OCI-LY1 (cell line): ENCODE data around the gene PTPRD.

Source experiments
- H2AFZ ChIP-seq: fragments of 200-600 bp; sonication (generic), shearing (Covaris generic); 2 replicates; pipeline ENCODE4 v1.6.0; 2014; ENCODE audit warnings: antibody characterized with exemption, mild to moderate bottlenecking, low read length
- H3F3A ChIP-seq: fragments of 200-600 bp; sonication (generic), shearing (Covaris generic); 2 replicates; pipeline ENCODE4 v1.6.0; 2014; ENCODE audit warnings: mild to moderate bottlenecking, antibody characterized with exemption, low read length, moderate library complexity; ENCODE audit not compliant: insufficient read depth
- H3K27ac ChIP-seq: fragments of 200-600 bp; sonication (generic); 2 replicates; pipeline ENCODE4 v1.5.1; 2014; ENCODE audit warnings: low read length, mixed run types, mild to moderate bottlenecking, low read depth; ENCODE audit not compliant: poor library complexity, severe bottlenecking
- H3K27me3 ChIP-seq: fragments of 200-600 bp; sonication (generic); 2 replicates; pipeline ENCODE4 v1.6.0; 2014; ENCODE audit warnings: antibody characterized with exemption, mild to moderate bottlenecking, low read length, moderate library complexity; ENCODE audit not compliant: insufficient read depth
- H3K36me3 ChIP-seq: fragments of 200-600 bp; sonication (generic); 2 replicates; pipeline ENCODE4 v1.6.1; 2014; ENCODE audit warnings: mild to moderate bottlenecking, antibody characterized with exemption, low read length, moderate library complexity, mixed read lengths; ENCODE audit not compliant: insufficient read depth
- H3K4me1 ChIP-seq: fragments of 200-600 bp; sonication (generic); 2 replicates; pipeline ENCODE4 v1.5.1; 2014; ENCODE audit warnings: mild to moderate bottlenecking, low read length, moderate library complexity; ENCODE audit not compliant: insufficient read depth, severe bottlenecking
- H3K4me2 ChIP-seq: fragments of 200-600 bp; sonication (generic), shearing (Covaris generic); 2 replicates; pipeline ENCODE4 v1.6.1; 2014; ENCODE audit warnings: low read length
- H3K4me3 ChIP-seq: fragments of 200-600 bp; sonication (generic); 2 replicates; pipeline ENCODE4 v1.5.1; 2014; ENCODE audit warnings: low read length, low read depth, mild to moderate bottlenecking, mixed read lengths; ENCODE audit not compliant: poor library complexity, severe bottlenecking
- H3K79me2 ChIP-seq: fragments of 200-600 bp; shearing (Covaris generic); 2 replicates; pipeline ENCODE4 v1.6.1; 2016; ENCODE audit warnings: mixed run types, low read length, mixed read lengths; ENCODE audit not compliant: insufficient read depth
- H3K9ac ChIP-seq: fragments of 200-600 bp; sonication (generic), shearing (Covaris generic); 2 replicates; pipeline ENCODE4 v1.6.1; 2014; ENCODE audit warnings: mild to moderate bottlenecking, low read length, mixed read lengths
- H3K9me2 ChIP-seq: fragments of 200-600 bp; sonication (generic), shearing (Covaris generic); 2 replicates; pipeline ENCODE4 v1.6.1; 2014; ENCODE audit warnings: low read depth, mild to moderate bottlenecking, low read length, mixed read lengths
- H3K9me3 ChIP-seq: fragments of 200-600 bp; shearing (Covaris generic); 2 replicates; pipeline ENCODE4 v1.6.1; 2014; ENCODE audit warnings: low read length, mixed read lengths
- H4K20me1 ChIP-seq: fragments of 200-600 bp; sonication (generic), shearing (Covaris generic); 2 replicates; pipeline ENCODE4 v1.6.0; 2016; ENCODE audit warnings: mild to moderate bottlenecking, low read length; ENCODE audit not compliant: insufficient read depth
- CTCF ChIP-seq: fragments of 200-600 bp; sonication (generic), shearing (Covaris generic); IDR thresholded peaks from 2 replicates; pipeline ENCODE4 v1.5.1; 2017; ENCODE audit warnings: mild to moderate bottlenecking, antibody characterized with exemption, low read length, moderate library complexity, mixed read lengths
- EZH2 ChIP-seq: fragments of 200-600 bp; sonication (generic), shearing (Covaris generic); IDR thresholded peaks from 2 replicates; pipeline ENCODE4 v1.8.0; 2017; ENCODE audit warnings: borderline replicate concordance, mixed run types, mild to moderate bottlenecking, antibody characterized with exemption, low read length, moderate library complexity, mixed read lengths

The PTPRD gene

GRCh38 chr9:9719373-9720112, 893.3 kb downstream of the PTPRD start:
- H4K20me1 ChIP-seq = no peaks in the 10 kb centered on the region
- no peak overlapping the region for H3K4me3 ChIP-seq
- no peak overlapping the region for H3K27ac ChIP-seq
- H3K79me2 ChIP-seq = no peaks in the 10 kb centered on the region
- H3K9me2 ChIP-seq = no peaks in the 10 kb centered on the region
- H3K9ac ChIP-seq = no peak overlapping the region
- H3K4me1 ChIP-seq = no peaks in the 10 kb centered on the region
- no peak overlapping the region for H2AFZ ChIP-seq
- no peak for TF ChIP-seq EZH2
- TF ChIP-seq CTCF = no peak
- no peaks in the 10 kb centered on the region; the same call in 1 of the 2 replicates for H3K36me3 ChIP-seq
- H3K27me3 ChIP-seq = no peaks in the 10 kb centered on the region
- H3K4me2 ChIP-seq = no peak overlapping the region
- H3F3A ChIP-seq = no peaks in the 10 kb centered on the region
- peaks cover 5% of the 10 kb centered on the region; the same call in 1 of the 2 replicates for H3K9me3 ChIP-seq

GRCh38 chr9:9718691-9719090, 894.1 kb downstream of the PTPRD start:
- TF ChIP-seq EZH2 = no peak
- no peak for TF ChIP-seq CTCF
- H3K27me3 ChIP-seq = no peaks in the 10 kb centered on the region
- no peak overlapping the region for H2AFZ ChIP-seq
- no peaks in the 10 kb centered on the region for H3K4me1 ChIP-seq
- no peaks in the 10 kb centered on the region; the same call in 1 of the 2 replicates for H3K36me3 ChIP-seq
- no peaks in the 10 kb centered on the region for H3K9me2 ChIP-seq
- peaks cover 5% of the 10 kb centered on the region; the same call in 1 of the 2 replicates for H3K9me3 ChIP-seq
- no peak overlapping the region for H3K9ac ChIP-seq
- no peak overlapping the region for H3K27ac ChIP-seq
- no peaks in the 10 kb centered on the region for H4K20me1 ChIP-seq
- H3K4me2 ChIP-seq = no peak overlapping the region
- no peaks in the 10 kb centered on the region for H3K79me2 ChIP-seq
- no peak overlapping the region for H3K4me3 ChIP-seq
- no peaks in the 10 kb centered on the region for H3F3A ChIP-seq

GRCh38 chr9:9679433-9679832, 933.4 kb downstream of the PTPRD start:
- Histone ChIP-seq H3K9me2 (no peaks in the 10 kb centered on the region), H3K4me2 (no peak overlapping the region), H3K9me3 (no peaks in the 10 kb centered on the region), H3K36me3 (no peaks in the 10 kb centered on the region), H3K27me3 (no peaks in the 10 kb centered on the region), H3F3A (no peaks in the 10 kb centered on the region), H3K9ac (no peak overlapping the region), H3K27ac (no peak overlapping the region), H3K79me2 (no peaks in the 10 kb centered on the region), H4K20me1 (no peaks in the 10 kb centered on the region), H2AFZ (0 out of 2 replicates have a peak overlapping the region, but pooled peaks have one; percentile 44), H3K4me1 (peaks cover 7% of the 10 kb centered on the region), H3K4me3 (no peak overlapping the region)
- TF ChIP-seq EZH2 (no peak), CTCF (no peak)
